Thoracic aorta (tissue), 2 donors: ENCODE data around the gene OR6C76. TPM values are rescaled to one million over a fixed set of nuclear protein-coding genes. Genes with fewer than 3 reads are reported as not detected.
"Not testable (repeated sequence)": the region's sequence is repeated elsewhere in the genome, so short reads cannot be mapped to it uniquely, and the experiment has no call there.

Experiments used
- ATAC-seq: fragments of 150-250 bp; one replicate; pipeline ENCODE4 v1.8.0; 2017; ENCODE audit warnings: low read depth; ENCODE audit not compliant: insufficient number of reproducible peaks, low FRiP score
- DNase-seq: peaks from one replicate; pipeline ENCODE4 v3.0.0-alpha.2; 2020; ENCODE audit warnings: low spot score
- H3K27ac ChIP-seq, 2 donors: fragments of 200-600 bp; sonication (generic); 1 replicate in 1 of 2; 2 replicates in 1 of 2; pipeline ENCODE4 v1.5.1; 2016; ENCODE audit warnings: mild to moderate bottlenecking in 2 of 2, moderate library complexity in 2 of 2
- H3K27me3 ChIP-seq: fragments of 200-600 bp; sonication (generic); replicated peaks from 2 replicates; pipeline ENCODE4 v1.6.0; 2016; ENCODE audit warnings: mild to moderate bottlenecking; ENCODE audit not compliant: insufficient read depth
- H3K36me3 ChIP-seq: fragments of 200-600 bp; sonication (generic); one replicate; pipeline ENCODE4 v1.5.1; 2016
- H3K4me1 ChIP-seq, 2 donors: fragments of 200-600 bp; sonication (generic); 1 replicate in 1 of 2; 2 replicates in 1 of 2; pipeline versions ENCODE4 v1.5.1 to v1.6.0; 2016; ENCODE audit warnings: low read depth in 2 of 2, mild to moderate bottlenecking in 1 of 2; ENCODE audit not compliant: control insufficient read depth in 1 of 2
- H3K4me3 ChIP-seq: fragments of 200-600 bp; sonication (generic); 2 replicates; pipeline ENCODE4 v1.5.1; 2016; ENCODE audit warnings: mild to moderate bottlenecking
- H3K9me3 ChIP-seq: fragments of 200-600 bp; sonication (generic); 2 replicates; pipeline ENCODE4 v1.5.1; 2016
- CTCF ChIP-seq: fragments of 200-600 bp; sonication (generic); IDR thresholded peaks from one replicate; pipeline ENCODE4 v1.5.1; 2019; ENCODE audit warnings: antibody characterized with exemption
- total RNA-seq, 2 donors: library from RNA; depleted of rRNA; stranded (reverse); fragments of >200 nt; gene quantifications; one replicate each; pipeline versions ENCODE4 v1.1.0 to v1.2.3, GENCODE V29; 2016

OR6C76 gene
- total RNA-seq, 2 donors from 2014 or later = not detected

DNA sequence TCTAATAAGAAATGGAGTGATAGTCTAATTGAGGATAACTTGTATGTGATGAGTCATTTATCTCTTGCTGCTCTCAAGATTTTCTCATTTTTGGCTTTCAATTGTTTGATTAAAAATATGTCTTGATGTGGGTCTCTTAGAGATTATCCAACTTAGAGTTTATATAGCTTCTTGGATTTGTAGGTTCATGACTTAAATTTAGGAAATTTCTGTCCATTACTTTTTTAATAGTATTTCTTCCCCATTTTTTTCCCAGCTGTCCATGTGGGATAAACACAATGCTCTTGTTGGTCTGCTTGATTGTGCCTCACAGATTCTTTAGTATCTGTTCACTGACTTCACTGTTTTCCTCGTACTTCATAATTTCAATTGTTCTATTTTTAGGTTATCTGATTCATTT, 18.2 kb upstream of the OR6C76 start:
- Histone ChIP-seq H3K4me3 (no peak overlapping the region), H3K4me1 (no peaks in the 10 kb centered on the region), H3K36me3 (no peaks in the 10 kb centered on the region), H3K27me3 (no peaks in the 10 kb centered on the region), H3K27ac (no peak overlapping the region), H3K9me3 (peaks cover 3% of the 10 kb centered on the region)
- TF ChIP-seq CTCF = no peak
- DNase-seq (no peak), ATAC-seq (no peak)

DNA sequence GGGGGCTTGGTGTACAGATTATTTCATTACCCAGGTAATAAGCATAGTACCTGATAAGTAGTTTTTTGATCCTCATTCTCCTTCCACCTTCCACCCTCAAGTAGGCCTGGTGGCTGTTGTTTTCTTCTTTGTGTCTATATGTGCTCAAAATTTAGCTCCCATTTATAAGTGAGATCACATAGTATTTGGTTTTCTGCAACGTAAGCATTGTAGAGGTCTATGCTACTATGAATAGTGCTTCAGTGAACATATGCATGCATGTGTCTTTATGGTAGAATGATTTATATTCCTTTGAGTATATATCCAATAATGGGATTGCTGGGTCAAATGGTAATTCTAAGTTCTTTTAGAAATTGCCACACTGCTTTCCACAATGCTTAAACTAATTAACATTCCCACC, 16.9 kb upstream of the OR6C76 start:
- H3K4me1 ChIP-seq, H3K4me3 ChIP-seq, H3K9me3 ChIP-seq, H3K27me3 ChIP-seq, H3K36me3 ChIP-seq, H3K27ac ChIP-seq, DNase-seq, ATAC-seq: not testable (repeated sequence)

- DNase-seq, ATAC-seq, H3K27ac ChIP-seq, H3K36me3 ChIP-seq, H3K4me1 ChIP-seq, H3K9me3 ChIP-seq, H3K4me3 ChIP-seq, H3K27me3 ChIP-seq: not testable (repeated sequence)
These were observed 13.9 kb upstream of the OR6C76 start for GRCh38 chr12:55412138-55412537.

DNA sequence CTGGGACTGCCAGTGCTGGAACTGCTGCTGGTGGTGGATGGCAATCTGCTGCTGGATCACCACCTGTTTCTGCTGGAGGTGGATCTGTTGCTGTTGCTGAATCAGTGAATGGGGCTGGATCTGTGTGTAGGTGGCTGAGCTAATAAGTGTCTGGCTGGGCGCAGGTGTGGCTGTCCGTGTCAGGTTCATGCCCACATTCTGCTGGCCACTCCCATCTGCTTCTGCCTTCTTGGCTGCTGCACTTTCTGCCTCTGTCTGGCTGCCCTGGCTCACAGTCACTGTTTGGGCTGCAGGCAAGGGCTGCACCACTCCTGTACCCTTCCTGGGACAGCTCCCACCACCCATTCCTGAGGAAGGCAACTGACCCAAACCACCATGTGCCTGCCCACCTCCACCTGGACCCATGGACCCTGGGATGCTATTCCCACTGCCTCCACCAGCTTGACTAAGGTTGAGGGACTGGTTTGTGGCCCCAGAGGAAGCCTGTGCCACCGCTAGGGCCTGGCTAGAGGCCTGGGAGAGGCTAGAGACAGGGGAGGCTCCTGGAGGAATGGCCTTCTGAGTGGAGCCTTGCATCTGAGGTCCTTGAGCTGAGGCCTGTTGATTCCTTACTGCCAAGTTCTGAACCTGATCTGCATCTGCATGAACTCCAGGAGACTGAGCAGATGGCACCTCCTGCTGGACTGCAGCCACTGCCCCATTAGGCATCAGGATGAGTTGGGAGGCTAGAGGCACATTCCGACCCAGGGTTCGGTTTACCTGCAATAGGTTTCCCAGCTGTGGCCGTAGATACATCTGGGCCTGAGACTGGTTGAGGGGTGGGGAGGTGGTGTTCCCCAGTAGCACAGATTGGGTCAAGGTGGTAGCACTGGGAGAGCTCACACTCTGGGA, 12.3 kb upstream of the OR6C76 start:
- H3K4me3 ChIP-seq, H3K4me1 ChIP-seq, DNase-seq, H3K9me3 ChIP-seq, H3K27ac ChIP-seq, H3K27me3 ChIP-seq, ATAC-seq, H3K36me3 ChIP-seq: not testable (repeated sequence)

- not testable (repeated sequence) for H3K27me3 ChIP-seq, H3K4me3 ChIP-seq, H3K4me1 ChIP-seq, H3K36me3 ChIP-seq, DNase-seq, H3K9me3 ChIP-seq, ATAC-seq, H3K27ac ChIP-seq
These were observed 11.6 kb upstream of the OR6C76 start for GRCh38 chr12:55414396-55414823.

DNA sequence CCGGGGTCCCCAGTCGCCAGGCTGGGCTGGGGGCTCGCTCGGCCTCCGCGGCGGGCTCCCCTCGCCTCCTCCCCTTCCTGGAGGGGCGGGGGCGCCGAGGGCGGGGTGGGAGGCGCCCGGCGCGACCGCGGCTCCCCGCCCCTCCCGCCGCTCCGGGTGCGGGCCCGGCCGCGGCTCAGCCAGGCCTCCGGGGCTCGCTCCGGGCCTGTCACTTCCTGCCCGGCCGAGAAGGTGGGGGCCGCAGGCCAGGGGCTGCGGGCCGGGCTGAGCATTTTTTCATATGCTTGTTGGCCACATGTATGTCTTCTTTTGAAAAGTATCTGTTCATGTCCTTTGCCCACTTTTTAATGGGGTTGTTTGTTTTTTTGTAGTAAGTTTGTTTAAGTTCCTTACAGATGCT, 11.2 kb upstream of the OR6C76 start:
- peak overlapping the region; percentile 14 for H3K4me3 ChIP-seq
- not testable (repeated sequence) for ATAC-seq, H3K27me3 ChIP-seq, DNase-seq, H3K36me3 ChIP-seq, H3K27ac ChIP-seq, H3K9me3 ChIP-seq, H3K4me1 ChIP-seq

- Histone ChIP-seq H3K27ac (no peak overlapping the region), H3K4me3 (no peak overlapping the region), H3K4me1 (no peaks in the 10 kb centered on the region), H3K9me3 (no peaks in the 10 kb centered on the region), H3K27me3 (no peaks in the 10 kb centered on the region), H3K36me3 (no peaks in the 10 kb centered on the region)
- no peak for ATAC-seq
- DNase-seq = no peak
- TF ChIP-seq CTCF = no peak
These were observed 9.1 kb upstream of the OR6C76 start for GRCh38 chr12:55416961-55417360.
